ENCODE results near the gene TRAK1. TPM values are rescaled to one million over a fixed set of nuclear protein-coding genes. Genes with fewer than 3 reads are reported as not detected.

Gene TRAK1
- total and polyA plus RNA-seq, 2 of the 4 experiments (the other 2 are of a cell fraction) = 25.6 to 28.1 TPM

GRCh38 chr3:42229266-42229941, 138.2 kb downstream of the TRAK1 start:
- Histone ChIP-seq H3K79me1 (ENCODE audit: low read depth in 1 of 2, low read length in 2 of 2) (no peaks in the 10 kb centered on the region), H3K27ac (ENCODE audit: insufficient read depth, low read length) (no peak overlapping the region), H4K5ac (ENCODE audit: low read depth, low read length) (no peak overlapping the region), H3K9me1 (ENCODE audit: insufficient read depth, low read length) (peaks cover 2% of the 10 kb centered on the region; the same call in 1 of the 2 replicates), H2AFZ (replicated peaks; ENCODE audit: low read length, poor library complexity) (no peak overlapping the region), H3K4me3 (ENCODE audit: insufficient read depth, low read depth, low read length) (no peak overlapping the region), H3K4me1 (ENCODE audit: control insufficient read depth, insufficient read depth, low read length) (peaks cover 5% of the 10 kb centered on the region), H3K27me3 (ENCODE audit: control insufficient read depth, insufficient read depth, low read length) (peaks cover 11% of the 10 kb centered on the region; the same call in 1 of the 2 replicates), H4K20me1 (ENCODE audit: insufficient read depth, low read length) (no peaks in the 10 kb centered on the region), H2AK5ac (ENCODE audit: low read depth, low read length) (no peak overlapping the region; the same call in 1 of the 2 replicates), H3K4ac (ENCODE audit: low read depth, low read length) (no peak overlapping the region), H3K56ac (ENCODE audit: extremely low read depth, insufficient read depth, low read length) (no peak overlapping the region), H3K9ac (ENCODE audit: low read depth, low read length) (no peak overlapping the region), H2BK5ac (ENCODE audit: low read depth, low read length, poor library complexity, severe bottlenecking) (no peak overlapping the region), H2BK20ac (ENCODE audit: low read depth, low read length) (no peak overlapping the region), H3K36me3 (ENCODE audit: control insufficient read depth, insufficient read depth, low read length) (no peaks in the 10 kb centered on the region), H3K4me2 (ENCODE audit: low read depth, low read length) (no peak overlapping the region), H4K8ac (ENCODE audit: low read depth in 2 of 2, low read length in 2 of 2) (no peak overlapping the region), H2AK9ac (replicated peaks; ENCODE audit: low read depth, low read length, poor library complexity) (no peak overlapping the region), H4K91ac (ENCODE audit: insufficient read depth, low read depth, low read length) (no peak overlapping the region), H2BK120ac (ENCODE audit: low read depth, low read length) (no peak overlapping the region), H3K9me3 (ENCODE audit: control insufficient read depth, insufficient read depth, low read length) (no peaks in the 10 kb centered on the region), H3K23ac (ENCODE audit: low read depth, low read length) (no peak overlapping the region), H2BK15ac (ENCODE audit: low read depth, low read length) (no peak overlapping the region), H3K14ac (replicated peaks; ENCODE audit: low read depth, low read length) (no peak overlapping the region), H3K18ac (ENCODE audit: low read depth, low read length) (no peak overlapping the region)
- intact Hi-C loops (cut with micrococcal nuclease) (loop anchor here (2.0 to 5.0 kb wide), 2 partner anchors 112 to 335 kb away; no protein-coding TSS in a partner anchor), in situ Hi-C loops (cut with MboI; ENCODE audit: low sequenced_read_pairs) (loop anchor here (10.0 kb wide), 1 partner anchor 215 kb away; no protein-coding TSS in a partner anchor), dilution Hi-C loops (cut with HindIII; ENCODE audit: low sequenced_read_pairs, unreplicated experiment) (no loop called here)
- no CpG with 5 or more reads among the region's 5 CpGs for WGBS, 2 experiments (ENCODE audit: extremely low coverage in 2 of 2, insufficient read length in 1 of 2)
- BruUV-seq (replicated peaks) = no TSS peak
- TF ChIP-seq FOS (IDR thresholded peaks at IDR 0.05; ENCODE audit: low read depth, low read length) (no peak), MAZ (IDR thresholded peaks at IDR 0.05; ENCODE audit: borderline replicate concordance, low read depth, low read length) (no peak), CTCF (conservative IDR thresholded peaks at IDR 0.05; ENCODE audit: low read depth, low read length) (no peak), BHLHE40 (IDR thresholded peaks at IDR 0.05; ENCODE audit: low read depth, low read length) (no peak), ELK1 (IDR thresholded peaks at IDR 0.05; ENCODE audit: borderline replicate concordance, low read depth, low read length) (no peak), MXI1 (IDR thresholded peaks at IDR 0.05; ENCODE audit: borderline replicate concordance, low read depth, low read length) (no peak), SMC3 (IDR thresholded peaks at IDR 0.05; ENCODE audit: low read depth, low read length) (no peak), RCOR1 (IDR thresholded peaks at IDR 0.05; ENCODE audit: insufficient replicate concordance, low read length) (no peak), MAFK (IDR thresholded peaks at IDR 0.05; ENCODE audit: low read depth, low read length) (no peak), NFE2L2 (IDR thresholded peaks at IDR 0.05; ENCODE audit: low read depth, low read length) (no peak), CHD1 (IDR thresholded peaks at IDR 0.05; ENCODE audit: low read depth, low read length) (no peak), CEBPB (IDR thresholded peaks at IDR 0.05; ENCODE audit: low read depth, low read length) (no peak), POLR2A (IDR thresholded peaks at IDR 0.05; ENCODE audit: low read depth, low read length) (no peak)
- POLR2A ChIA-PET (ENCODE audit: unreplicated experiment) = no interaction called here
- ATAC-seq (ENCODE audit: low read depth) (no peak), DNase-seq (no peak)
- CTCF ChIA-PET = interaction anchor here (0.6 to 1.7 kb wide), 6 partner anchors 8 to 219 kb away, joined by 3 to 13 read pairs (median 4); no protein-coding TSS in a partner anchor
